NAMALWA (cell line): ENCODE results near the gene GNG10.
"Not testable (repeated sequence)": the region's sequence is repeated elsewhere in the genome, so short reads cannot be mapped to it uniquely, and the experiment has no call there.

Source experiments
- DNase-seq: peaks from one replicate; pipeline ENCODE4 v3.0.0-alpha.2; 2015; ENCODE audit warnings: low spot score

The GNG10 gene

GRCh38 chr9:111657051-111657450, 4.4 kb upstream of the GNG10 start:
- no peak for DNase-seq

- DNase-seq: no peak
Measured at GRCh38 chr9:111658943-111659342, 2.5 kb upstream of the GNG10 start.

GRCh38 chr9:111659691-111660090, 1.7 kb upstream of the GNG10 start:
- DNase-seq: no peak

DNA sequence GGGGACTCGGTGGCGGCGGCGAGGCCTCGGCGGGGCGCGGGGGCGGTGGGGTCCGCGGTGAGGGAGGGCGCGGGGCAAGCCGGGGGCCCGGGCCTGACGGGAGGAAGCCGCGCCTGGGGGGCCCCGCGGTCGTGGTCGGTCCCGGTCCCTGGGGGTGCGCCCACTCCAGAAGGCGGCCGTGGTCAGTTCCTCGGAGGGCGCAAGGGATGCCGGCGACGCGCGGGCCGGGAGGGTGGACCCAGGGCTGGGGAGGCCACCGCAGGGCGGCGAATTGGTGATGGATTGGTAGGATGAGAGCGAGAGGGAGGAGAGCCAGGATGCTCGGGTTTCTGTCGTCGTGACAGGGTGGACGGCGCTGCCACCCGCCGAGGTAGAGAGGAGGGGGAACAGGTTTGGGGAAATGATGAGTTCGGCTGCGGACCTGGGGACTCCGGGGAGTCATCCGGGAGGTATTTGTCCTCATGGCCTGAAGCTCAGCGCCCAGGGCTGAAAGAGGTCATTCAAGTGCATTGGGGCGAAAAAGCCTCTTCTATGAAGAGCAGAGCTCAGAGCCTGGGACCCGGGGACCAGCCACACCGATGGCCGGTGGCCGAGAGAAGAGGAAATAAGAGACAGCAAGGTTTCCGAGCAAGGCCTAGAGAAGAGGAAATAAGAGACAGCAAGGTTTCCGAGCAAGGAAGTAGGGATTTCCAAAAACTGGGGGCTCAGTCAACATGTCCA, 557 bp downstream of the GNG10 start:
- peak; percentile 41 for DNase-seq

DNA sequence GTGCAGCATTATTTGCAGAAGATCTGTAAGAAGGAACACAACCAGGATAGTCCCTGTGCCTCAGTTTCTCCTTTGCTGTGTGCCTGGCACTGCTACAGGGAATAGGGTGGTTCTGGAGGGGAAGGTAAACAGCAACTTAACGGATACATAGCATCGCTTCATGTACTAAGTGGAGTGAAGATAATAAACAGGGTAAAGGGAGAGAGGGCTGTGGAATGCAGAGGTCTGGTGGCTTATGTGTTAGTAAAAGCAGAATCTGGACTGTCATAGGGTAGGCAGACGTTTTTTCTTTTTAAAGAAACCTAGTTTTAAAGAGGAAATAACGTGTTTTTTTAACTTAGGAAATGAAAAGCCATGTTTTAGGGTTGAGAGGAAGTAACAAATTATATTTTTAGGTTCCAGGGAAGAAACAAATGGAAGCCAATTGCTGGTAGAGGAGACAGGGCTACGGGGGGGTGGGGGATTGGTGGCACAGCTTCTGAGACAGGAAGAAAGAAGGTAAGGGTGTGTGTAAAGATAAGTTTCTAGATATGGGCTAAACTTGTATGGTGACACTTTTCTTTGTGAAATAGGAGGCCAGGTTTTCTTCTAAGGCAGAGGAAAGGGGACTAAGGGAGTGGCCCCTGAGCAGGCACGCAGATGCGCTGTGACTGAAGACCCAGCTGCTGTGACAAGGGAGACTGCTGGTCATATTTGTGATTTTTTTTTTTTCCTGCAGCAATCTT, 1.3 kb downstream of the GNG10 start:
- peak; percentile 26 for DNase-seq

DNA sequence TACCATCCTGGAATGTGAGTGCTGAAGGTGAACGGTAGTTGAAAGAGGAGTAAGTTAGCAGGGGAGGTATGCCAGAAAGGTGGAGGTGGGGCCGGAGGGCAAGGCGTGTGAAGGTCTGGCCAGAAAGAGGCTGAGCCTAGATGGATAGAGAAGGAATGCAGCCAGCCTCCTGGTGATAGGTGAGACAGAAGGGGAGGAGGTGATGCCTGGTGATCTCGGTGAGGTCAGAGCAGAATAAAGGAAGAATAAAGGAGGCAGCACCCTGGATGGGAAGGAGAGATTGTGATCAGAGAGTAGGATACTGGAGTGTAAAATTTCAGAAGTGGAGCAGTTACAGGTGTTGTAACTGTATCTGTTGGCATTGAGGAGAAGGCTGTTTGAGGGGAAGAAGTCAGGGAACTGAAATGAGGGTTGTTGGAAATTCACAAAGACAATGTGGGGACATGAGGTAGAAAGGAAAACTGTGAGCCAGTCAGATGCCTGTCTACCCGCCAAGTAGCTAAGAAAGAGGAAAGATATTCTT, 2.0 kb downstream of the GNG10 start:
- no peak for DNase-seq

DNA sequence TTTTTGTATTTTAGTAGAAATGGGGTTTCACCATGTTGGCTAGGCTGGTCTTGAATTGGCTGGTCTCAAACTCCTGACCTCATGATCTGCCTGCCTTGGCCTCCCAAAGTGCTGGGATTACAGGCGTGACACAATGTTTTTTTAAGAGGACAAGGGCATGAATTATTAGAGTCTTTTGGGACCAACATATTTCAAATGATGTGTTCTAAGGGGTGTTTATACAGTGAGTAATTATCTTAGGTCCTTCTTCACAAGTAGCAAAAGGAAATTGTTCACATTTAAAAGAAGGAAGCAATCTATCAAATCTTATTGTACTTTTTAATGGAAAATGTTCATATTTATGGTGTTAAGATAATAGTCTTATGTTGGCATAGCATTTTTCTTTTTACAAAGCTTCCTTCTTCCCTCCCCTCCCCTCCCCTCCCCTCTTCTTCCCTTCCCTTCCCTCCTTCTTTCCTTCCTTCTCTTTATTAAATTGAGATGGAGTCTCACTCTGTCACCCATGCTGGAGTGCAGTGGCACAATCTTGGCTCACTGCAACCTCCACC, 6.7 kb downstream of the GNG10 start:
- no peak for DNase-seq

DNA sequence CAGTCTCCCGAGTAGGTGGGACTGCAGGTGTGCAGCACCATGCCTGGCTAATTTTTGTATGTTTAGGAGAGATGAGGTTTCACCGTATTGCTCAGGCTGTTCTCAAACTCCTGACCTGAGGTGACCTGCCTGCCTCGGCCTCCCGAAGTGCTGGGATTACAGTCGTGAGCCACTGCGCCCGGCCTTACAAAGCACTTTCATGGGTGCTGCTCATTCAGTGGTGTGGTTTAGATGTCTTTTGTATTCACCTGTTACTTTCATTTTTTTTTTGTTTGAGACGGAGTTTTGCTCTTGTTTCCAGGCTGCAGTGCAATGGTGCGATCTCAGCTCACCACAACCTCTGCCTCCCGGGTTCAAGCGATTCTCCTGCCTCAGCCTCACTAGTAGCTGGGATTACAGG, 7.2 kb downstream of the GNG10 start:
- DNase-seq: not testable (repeated sequence)

DNA sequence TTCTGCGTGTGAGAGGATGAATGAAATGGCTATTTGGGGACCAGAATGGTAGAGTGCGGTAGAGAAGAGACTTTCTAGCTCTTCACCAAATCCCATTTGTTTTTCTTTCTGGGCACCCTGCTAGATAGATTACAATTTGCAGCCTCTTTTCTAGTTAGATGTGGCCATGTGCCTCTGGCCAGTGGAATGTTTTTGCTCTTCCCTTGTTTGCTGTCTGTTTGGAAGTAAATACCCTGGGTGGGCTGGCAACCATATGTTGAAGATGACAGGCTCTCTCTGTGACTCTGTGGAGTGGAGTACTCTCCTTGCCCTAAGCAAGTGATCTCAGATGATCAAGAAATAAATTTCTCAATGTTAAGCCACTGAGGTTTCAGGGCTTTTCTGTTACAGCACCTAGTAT, 12.9 kb downstream of the GNG10 start:
- no peak for DNase-seq

DNA sequence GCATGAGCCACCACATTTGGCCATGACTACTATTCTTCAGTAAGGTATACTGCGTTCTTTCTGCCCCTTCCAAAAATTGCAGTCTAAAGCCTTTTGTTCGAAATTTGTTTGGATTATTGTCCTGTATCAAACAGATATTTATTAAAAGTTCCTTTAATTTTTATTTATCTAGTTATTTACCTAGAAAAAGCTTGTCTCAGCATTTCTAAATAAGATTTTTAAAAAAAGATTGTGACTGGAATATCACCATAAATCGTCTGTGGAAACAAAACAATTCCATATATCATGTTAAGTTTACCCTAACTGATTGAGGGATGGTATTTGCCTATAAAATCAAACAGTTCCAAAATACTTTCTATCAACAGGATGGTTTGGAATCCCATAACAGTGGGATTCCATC, 14.7 kb downstream of the GNG10 start:
- DNase-seq: no peak

DNA sequence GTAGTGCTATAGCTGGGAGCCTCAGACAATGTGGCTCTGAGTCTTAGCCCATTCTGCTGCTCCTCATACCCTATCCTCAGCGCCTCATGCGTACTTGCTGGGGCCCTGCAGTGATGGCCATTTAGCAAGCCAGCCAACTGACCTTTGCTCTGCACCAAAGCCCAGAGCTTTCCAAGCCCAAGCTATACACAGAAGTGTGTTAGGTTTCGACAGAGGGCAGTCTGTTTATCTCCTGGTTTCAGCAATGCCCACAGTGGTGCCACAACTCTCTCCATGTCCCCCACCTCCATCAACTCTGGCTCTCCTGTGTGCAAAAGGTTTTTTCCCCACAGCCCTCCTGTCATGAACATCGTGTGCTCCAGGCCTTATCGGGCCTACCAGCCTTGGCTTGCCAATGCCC, 16.9 kb downstream of the GNG10 start:
- DNase-seq: no peak

GRCh38 chr9:111679199-111679598, 17.8 kb downstream of the GNG10 start:
- DNase-seq: no peak

DNA sequence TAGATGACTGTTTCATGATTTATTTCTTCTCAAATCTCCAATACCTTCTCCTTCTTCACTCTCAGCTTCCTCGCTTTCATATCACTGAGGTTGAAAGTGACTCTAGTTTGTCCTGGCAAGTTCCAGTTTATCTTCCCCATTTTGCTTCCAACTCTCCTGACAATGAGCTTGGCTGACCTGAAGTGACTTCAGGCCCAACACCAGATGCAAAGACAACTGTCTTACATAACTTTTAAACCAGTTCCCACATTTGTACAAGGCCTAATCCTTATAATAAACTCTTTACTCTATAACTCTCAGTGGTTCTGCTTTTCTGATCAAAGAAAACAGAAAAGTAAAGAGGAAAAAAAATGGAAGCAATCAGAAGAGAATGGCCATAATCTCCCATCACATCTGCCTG, 22.0 kb downstream of the GNG10 start:
- no peak for DNase-seq

GRCh38 chr9:111691672-111692329, 30.4 kb downstream of the GNG10 start:
- peak; percentile 62 for DNase-seq

- no peak for DNase-seq
Measured at GRCh38 chr9:111696796-111697195, 35.4 kb downstream of the GNG10 start.

DNA sequence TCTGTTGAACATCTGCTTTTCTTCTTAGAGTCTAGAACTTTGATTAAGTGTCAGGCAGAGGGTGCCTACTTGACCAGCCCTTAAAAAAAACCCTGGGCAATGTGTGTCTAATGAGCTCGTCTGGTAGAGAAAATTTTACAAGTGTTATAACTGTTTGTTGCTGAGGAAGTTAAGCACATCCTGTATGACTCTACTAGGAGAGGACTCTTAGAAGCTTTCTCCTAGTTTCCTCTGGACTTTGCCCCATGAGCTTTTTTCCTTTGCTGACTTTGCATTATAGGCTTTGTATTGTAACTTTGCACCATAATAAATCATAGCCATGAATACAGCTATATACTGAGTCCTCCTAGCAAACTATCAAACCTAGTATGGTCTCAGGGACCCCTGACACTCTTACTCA, 39.4 kb downstream of the GNG10 start:
- no peak for DNase-seq

GRCh38 chr9:111704503-111704902, 43.1 kb downstream of the GNG10 start:
- no peak for DNase-seq

- DNase-seq: no peak
Measured at GRCh38 chr9:111711548-111711947, 50.1 kb downstream of the GNG10 start.

GRCh38 chr9:111712369-111712768, 51.0 kb downstream of the GNG10 start:
- DNase-seq: no peak

- no peak for DNase-seq
Measured at GRCh38 chr9:111715471-111715870, 54.1 kb downstream of the GNG10 start.

DNA sequence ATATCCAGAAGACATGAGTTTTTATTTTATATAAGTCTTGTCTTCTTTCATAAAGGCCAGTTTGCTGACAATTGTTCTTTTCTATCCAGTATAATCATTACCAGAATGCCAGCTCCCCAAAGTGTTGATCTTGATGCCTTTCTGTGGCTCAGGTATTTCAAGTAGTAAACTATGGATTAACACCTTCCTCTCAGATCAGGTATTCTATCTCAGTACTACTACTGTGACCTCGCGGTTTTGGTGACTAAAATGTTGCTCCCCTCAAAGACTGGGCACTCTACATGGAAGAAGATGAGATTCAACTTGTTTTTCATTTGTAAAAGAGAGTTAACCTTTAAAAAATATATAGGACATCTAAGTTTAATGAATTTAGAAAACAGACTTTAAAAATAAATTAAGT, 58.1 kb downstream of the GNG10 start:
- DNase-seq: no peak
